ENCODE data around the gene ZMIZ1.

ZMIZ1 gene

GRCh38 chr10:79137300-79137756, 68.6 kb downstream of the ZMIZ1 start:
- DNase-seq (ENCODE audit: low read depth) = no peak

GRCh38 chr10:79137826-79138225, 69.1 kb downstream of the ZMIZ1 start:
- DNase-seq (ENCODE audit: low read depth) = no peak

GRCh38 chr10:79138449-79139123, 69.8 kb downstream of the ZMIZ1 start:
- no peak for DNase-seq (ENCODE audit: low read depth)

GRCh38 chr10:79139124-79139835, 70.5 kb downstream of the ZMIZ1 start:
- DNase-seq (ENCODE audit: low read depth) = peak; percentile 95

- DNase-seq (ENCODE audit: low read depth) = peak; percentile 31
Measured at GRCh38 chr10:79140085-79140793, 71.5 kb downstream of the ZMIZ1 start.

GRCh38 chr10:79140855-79141254, 72.1 kb downstream of the ZMIZ1 start:
- DNase-seq (ENCODE audit: low read depth) = no peak

GRCh38 chr10:79142064-79142491, 73.3 kb downstream of the ZMIZ1 start:
- peak; percentile 82 for DNase-seq (ENCODE audit: low read depth)

GRCh38 chr10:79142522-79143309, 74.0 kb downstream of the ZMIZ1 start:
- no peak for DNase-seq (ENCODE audit: low read depth)

GRCh38 chr10:79143879-79144278, 75.1 kb downstream of the ZMIZ1 start:
- no peak for DNase-seq (ENCODE audit: low read depth)

- DNase-seq (ENCODE audit: low read depth) = no peak
Measured at GRCh38 chr10:79144351-79145173, 75.8 kb downstream of the ZMIZ1 start.

GRCh38 chr10:79145174-79145483, 76.4 kb downstream of the ZMIZ1 start:
- no peak for DNase-seq (ENCODE audit: low read depth)

- no peak for DNase-seq (ENCODE audit: low read depth)
Measured at GRCh38 chr10:79145517-79146470, 77.0 kb downstream of the ZMIZ1 start.

GRCh38 chr10:79146611-79147130, 77.9 kb downstream of the ZMIZ1 start:
- DNase-seq (ENCODE audit: low read depth) = no peak

GRCh38 chr10:79147306-79147705, 78.5 kb downstream of the ZMIZ1 start:
- DNase-seq (ENCODE audit: low read depth) = no peak

GRCh38 chr10:79147796-79148451, 79.2 kb downstream of the ZMIZ1 start:
- DNase-seq (ENCODE audit: low read depth) = no peak

GRCh38 chr10:79148452-79149344, 79.9 kb downstream of the ZMIZ1 start:
- DNase-seq (ENCODE audit: low read depth) = peak; percentile 38

GRCh38 chr10:79149345-79149661, 80.5 kb downstream of the ZMIZ1 start:
- no peak for DNase-seq (ENCODE audit: low read depth)

GRCh38 chr10:79149662-79150443, 81.1 kb downstream of the ZMIZ1 start:
- peak; percentile 56 for DNase-seq (ENCODE audit: low read depth)

All from amniotic epithelial cell (primary cell).